ENCODE measurements around the gene PITX1. TPM values are rescaled to one million over a fixed set of nuclear protein-coding genes. Genes with fewer than 3 reads are reported as not detected.
A peak's percentile ranks its signal among the peaks of the same experiment; 100 is the strongest.

The PITX1 gene
- total RNA-seq, 2 donors from 2014 or later, result not detected

DNA sequence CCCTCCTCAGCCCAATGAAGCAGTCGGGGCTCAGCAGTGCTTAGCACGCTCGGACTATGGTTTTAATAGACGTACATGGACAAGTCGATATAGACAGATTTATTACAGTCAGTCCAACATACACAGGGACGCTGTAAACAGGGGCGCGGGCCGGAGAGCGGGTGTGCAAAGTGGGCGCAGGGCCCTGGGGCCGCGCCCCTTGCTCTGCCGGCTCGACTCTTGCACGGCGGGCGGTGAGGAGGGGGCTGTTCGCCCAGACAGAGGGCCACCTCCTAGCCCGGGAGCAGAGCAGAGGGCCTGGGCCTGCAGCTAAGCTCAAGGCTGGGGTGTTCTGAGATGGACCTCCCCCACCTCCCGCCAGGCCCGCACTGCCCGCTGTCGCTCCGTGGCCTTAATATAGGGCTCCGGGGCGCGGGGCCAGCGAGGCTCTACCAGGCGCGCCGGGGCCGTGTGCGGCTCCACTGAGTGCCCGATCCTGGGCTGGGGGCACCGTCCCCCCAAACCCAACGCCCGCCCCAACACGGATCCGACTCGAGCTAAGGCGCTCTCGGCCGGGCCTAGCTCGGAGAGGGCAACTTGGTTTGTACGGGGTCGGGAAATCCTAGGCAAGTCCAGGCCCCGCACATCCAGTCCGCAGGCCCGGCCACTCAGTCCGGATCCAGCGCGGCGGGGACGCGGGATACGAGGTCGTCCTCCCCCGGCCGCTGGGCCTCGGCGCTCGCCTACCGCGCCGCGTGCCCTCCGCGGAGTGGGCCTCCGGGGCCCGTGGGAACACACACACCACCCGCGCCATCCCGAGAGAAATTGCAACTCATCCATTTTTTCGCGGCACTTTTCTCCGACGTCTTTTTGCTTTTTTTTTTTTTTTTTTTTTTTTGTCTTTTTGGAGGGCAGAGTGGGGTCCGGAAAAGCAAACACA lies 6.1 kb downstream of the PITX1 start:
- ATAC-seq, result no peak
- H3K36me3 Mint-ChIP-seq (ENCODE audit: low read depth), result peaks cover 5% of the 10 kb centered on the region
- no peak overlapping the region for H3K27ac Mint-ChIP-seq
- no peak for DNase-seq
- H3K9me3 ChIP-seq (ENCODE audit: control insufficient read depth, low read length, poor library complexity, severe bottlenecking), result no peaks in the 10 kb centered on the region
- H3K27me3 Mint-ChIP-seq, result peaks cover 64% of the 10 kb centered on the region
- no peak overlapping the region for H3K4me3 Mint-ChIP-seq
- H3K4me1 Mint-ChIP-seq, result peaks cover 22% of the 10 kb centered on the region

- H3K36me3 Mint-ChIP-seq (ENCODE audit: low read depth), result peaks cover 5% of the 10 kb centered on the region
- DNase-seq (no peak), ATAC-seq (no peak)
- H3K9me3 ChIP-seq (ENCODE audit: control insufficient read depth, low read length, poor library complexity, severe bottlenecking), result no peaks in the 10 kb centered on the region
- no peak overlapping the region for H3K4me3 Mint-ChIP-seq
- H3K27ac Mint-ChIP-seq, result no peak overlapping the region
- H3K4me1 Mint-ChIP-seq, result peaks cover 20% of the 10 kb centered on the region
- H3K27me3 Mint-ChIP-seq, result peaks cover 59% of the 10 kb centered on the region
Observed at GRCh38 chr5:135027266-135027696, 6.7 kb downstream of the PITX1 start.

GRCh38 chr5:135026645-135027265 lies 7.3 kb downstream of the PITX1 start:
- H3K4me3 Mint-ChIP-seq, result no peak overlapping the region

GRCh38 chr5:135025730-135026644 lies 8.0 kb downstream of the PITX1 start:
- ATAC-seq (no peak), DNase-seq (no peak)
- Mint-ChIP-seq H3K4me1 (peaks cover 11% of the 10 kb centered on the region), H3K4me3 (peak overlapping the region; percentile 12), H3K36me3 (ENCODE audit: low read depth) (peaks cover 5% of the 10 kb centered on the region), H3K27me3 (peaks cover 47% of the 10 kb centered on the region), H3K27ac (no peak overlapping the region)
- H3K9me3 ChIP-seq (ENCODE audit: control insufficient read depth, low read length, poor library complexity, severe bottlenecking), result no peaks in the 10 kb centered on the region

More at GRCh38 chr5:135026645-135027265, 7.3 kb downstream of the PITX1 start:
- peaks cover 16% of the 10 kb centered on the region for H3K4me1 Mint-ChIP-seq
- ATAC-seq (no peak), DNase-seq (no peak)
- H3K27ac Mint-ChIP-seq, result no peak overlapping the region
- peaks cover 5% of the 10 kb centered on the region for H3K36me3 Mint-ChIP-seq (ENCODE audit: low read depth)
- no peaks in the 10 kb centered on the region for H3K9me3 ChIP-seq (ENCODE audit: control insufficient read depth, low read length, poor library complexity, severe bottlenecking)
- peaks cover 53% of the 10 kb centered on the region for H3K27me3 Mint-ChIP-seq

DNA sequence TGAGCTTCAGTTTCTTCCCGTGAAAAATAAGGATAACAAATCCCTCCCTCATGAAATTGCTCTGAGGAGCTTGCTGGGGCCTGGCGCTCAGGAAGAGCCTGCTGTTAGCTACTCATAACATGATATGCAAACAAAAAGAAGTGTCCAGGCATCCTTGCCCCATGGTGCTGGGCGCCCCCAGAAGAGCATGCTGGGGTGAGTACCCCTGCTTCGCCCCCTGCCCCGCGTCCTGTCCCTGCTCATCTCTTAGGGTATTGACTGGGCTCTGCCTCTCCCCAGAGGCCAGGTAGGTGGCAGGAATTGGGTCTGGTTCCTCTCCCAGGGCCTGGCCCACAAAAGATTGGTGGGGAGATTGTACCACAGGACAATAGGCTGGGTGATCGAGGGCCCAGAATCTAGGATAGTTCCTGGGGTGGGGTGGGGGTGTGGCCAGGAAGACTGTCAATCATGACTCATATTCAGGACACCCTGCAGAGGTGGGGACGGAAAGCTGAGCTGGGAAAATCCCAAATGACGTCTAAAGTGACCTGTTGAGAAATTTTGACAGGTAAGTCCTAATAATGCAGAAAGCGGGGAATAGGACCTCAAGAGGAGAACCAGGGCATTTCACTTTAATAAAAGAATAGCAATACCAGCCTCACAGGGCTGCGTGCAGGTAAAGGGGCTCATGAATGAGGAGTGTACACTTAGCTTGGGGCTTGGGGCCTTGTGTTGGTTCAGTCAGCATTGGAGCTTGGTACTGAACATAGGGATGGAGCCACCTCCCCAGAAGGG lies 8.9 kb downstream of the PITX1 start:
- H3K4me3 Mint-ChIP-seq, result no peak overlapping the region
- H3K27ac Mint-ChIP-seq, result no peak overlapping the region
- no peak for DNase-seq
- H3K27me3 Mint-ChIP-seq, result peaks cover 39% of the 10 kb centered on the region
- H3K4me1 Mint-ChIP-seq, result peaks cover 5% of the 10 kb centered on the region
- ATAC-seq, result no peak
- H3K9me3 ChIP-seq (ENCODE audit: control insufficient read depth, low read length, poor library complexity, severe bottlenecking), result no peaks in the 10 kb centered on the region
- H3K36me3 Mint-ChIP-seq (ENCODE audit: low read depth), result peaks cover 5% of the 10 kb centered on the region

DNA sequence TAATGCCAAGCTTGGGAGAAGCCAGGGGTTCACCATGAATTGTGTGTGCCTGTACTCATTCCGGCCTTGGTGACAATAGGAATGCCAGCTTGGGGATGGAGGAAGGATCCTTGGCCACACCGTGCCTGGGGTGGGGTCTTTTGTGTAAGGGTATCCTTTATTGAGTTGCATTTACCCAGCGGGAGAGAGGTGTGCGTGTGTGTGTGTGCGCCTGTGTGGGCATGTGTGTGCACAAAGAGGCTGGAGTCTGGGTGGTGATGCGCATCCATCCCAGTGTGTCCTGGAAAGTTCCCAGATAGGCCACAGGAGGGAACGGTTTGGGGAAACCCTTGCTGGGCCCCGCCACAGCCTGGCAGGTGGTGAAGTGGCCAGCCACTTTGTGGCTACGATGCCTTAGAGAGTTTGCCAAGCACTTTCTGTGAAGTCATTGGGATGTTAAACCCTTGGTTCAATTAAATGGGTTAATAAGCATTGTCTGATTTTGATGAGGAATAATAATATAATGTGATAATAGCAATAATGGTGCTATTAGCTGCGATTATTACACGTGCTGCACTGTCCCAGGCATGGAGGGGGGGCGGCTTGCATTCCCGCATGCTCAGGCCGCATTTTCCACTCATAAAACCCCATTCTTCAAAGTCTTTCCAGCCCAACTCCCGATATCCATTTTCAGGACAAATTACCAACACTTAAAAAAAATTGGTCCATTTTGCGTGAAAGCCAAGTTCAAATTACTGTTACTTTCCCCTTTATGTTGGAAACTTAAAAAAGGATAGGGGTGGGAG lies 13.7 kb downstream of the PITX1 start:
- H3K9me3 ChIP-seq (ENCODE audit: control insufficient read depth, low read length, poor library complexity, severe bottlenecking), result no peaks in the 10 kb centered on the region
- Mint-ChIP-seq H3K27ac (no peak overlapping the region), H3K27me3 (peaks cover 6% of the 10 kb centered on the region), H3K4me1 (no peaks in the 10 kb centered on the region), H3K36me3 (ENCODE audit: low read depth) (peaks cover 4% of the 10 kb centered on the region), H3K4me3 (no peak overlapping the region)
- no peak for DNase-seq
- ATAC-seq, result no peak

DNA sequence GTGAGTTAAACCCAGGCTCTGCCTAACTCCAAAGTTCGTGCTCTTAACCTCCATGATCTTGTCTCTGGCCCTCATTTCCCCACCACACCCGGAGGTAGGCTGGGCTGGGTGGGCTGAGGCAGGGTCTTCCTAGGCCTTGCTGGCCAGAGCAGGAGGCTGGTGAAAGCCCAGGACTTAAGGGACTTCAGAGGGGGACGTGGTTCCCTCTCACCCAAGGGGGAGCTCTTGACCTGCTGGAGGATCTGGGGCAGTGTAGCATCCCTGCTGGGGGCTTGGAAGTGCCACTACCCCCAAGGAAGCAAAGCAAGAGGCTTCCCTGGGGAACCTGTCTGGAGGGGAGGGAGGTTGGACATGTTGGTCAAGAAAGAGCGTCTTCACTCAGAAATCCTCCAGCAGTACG lies 14.7 kb downstream of the PITX1 start:
- H3K36me3 Mint-ChIP-seq (ENCODE audit: low read depth), result peaks cover 4% of the 10 kb centered on the region

GRCh38 chr5:135018457-135018856 lies 15.6 kb downstream of the PITX1 start:
- H3K27ac Mint-ChIP-seq, result no peak overlapping the region
- H3K4me3 Mint-ChIP-seq, result no peak overlapping the region
- no peaks in the 10 kb centered on the region for H3K27me3 Mint-ChIP-seq
- DNase-seq (no peak), ATAC-seq (no peak)
- no peaks in the 10 kb centered on the region for H3K9me3 ChIP-seq (ENCODE audit: control insufficient read depth, low read length, poor library complexity, severe bottlenecking)
- no peaks in the 10 kb centered on the region for H3K4me1 Mint-ChIP-seq
- H3K36me3 Mint-ChIP-seq (ENCODE audit: low read depth), result peaks cover 4% of the 10 kb centered on the region

More for the DNA sequence above, 14.7 kb downstream of the PITX1 start:
- Mint-ChIP-seq H3K27ac (no peak overlapping the region), H3K27me3 (no peaks in the 10 kb centered on the region), H3K4me3 (no peak overlapping the region), H3K4me1 (no peaks in the 10 kb centered on the region)
- H3K9me3 ChIP-seq (ENCODE audit: control insufficient read depth, low read length, poor library complexity, severe bottlenecking), result no peaks in the 10 kb centered on the region
- DNase-seq (no peak), ATAC-seq (no peak)

DNA sequence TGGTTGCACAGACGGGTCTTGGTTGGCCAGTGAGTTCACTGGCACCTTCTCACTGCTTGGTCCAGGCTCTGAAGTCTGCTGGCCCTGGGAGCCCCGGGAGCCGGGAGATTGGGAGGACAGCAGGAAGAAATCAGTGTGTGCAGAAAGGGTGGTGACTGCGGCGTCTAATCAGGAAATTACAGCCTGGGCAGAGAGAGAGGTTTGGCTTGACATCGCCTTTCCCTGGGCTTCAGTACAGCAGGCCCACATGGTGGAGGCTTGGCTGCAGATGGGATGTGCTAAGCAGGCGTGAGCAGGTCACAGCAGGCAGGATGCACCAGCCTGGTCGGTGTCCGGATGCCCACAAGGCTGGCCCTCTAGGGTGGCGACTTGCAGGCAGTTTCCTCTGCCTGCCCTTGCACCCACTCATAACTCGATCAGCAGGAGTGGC lies 17.2 kb downstream of the PITX1 start:
- H3K27me3 Mint-ChIP-seq, result no peaks in the 10 kb centered on the region
- DNase-seq (no peak), ATAC-seq (no peak)
- no peak overlapping the region for H3K27ac Mint-ChIP-seq
- H3K36me3 Mint-ChIP-seq (ENCODE audit: low read depth), result peaks cover 2% of the 10 kb centered on the region
- H3K4me3 Mint-ChIP-seq, result no peak overlapping the region
- no peaks in the 10 kb centered on the region for H3K4me1 Mint-ChIP-seq
- no peaks in the 10 kb centered on the region for H3K9me3 ChIP-seq (ENCODE audit: control insufficient read depth, low read length, poor library complexity, severe bottlenecking)

- ATAC-seq (no peak), DNase-seq (no peak)
- H3K9me3 ChIP-seq (ENCODE audit: control insufficient read depth, low read length, poor library complexity, severe bottlenecking), result no peaks in the 10 kb centered on the region
- Mint-ChIP-seq H3K4me1 (no peaks in the 10 kb centered on the region), H3K27ac (no peak overlapping the region), H3K36me3 (ENCODE audit: low read depth) (peaks cover 2% of the 10 kb centered on the region), H3K4me3 (no peak overlapping the region), H3K27me3 (no peaks in the 10 kb centered on the region)
Observed at GRCh38 chr5:135015942-135016341, 18.1 kb downstream of the PITX1 start.

DNA sequence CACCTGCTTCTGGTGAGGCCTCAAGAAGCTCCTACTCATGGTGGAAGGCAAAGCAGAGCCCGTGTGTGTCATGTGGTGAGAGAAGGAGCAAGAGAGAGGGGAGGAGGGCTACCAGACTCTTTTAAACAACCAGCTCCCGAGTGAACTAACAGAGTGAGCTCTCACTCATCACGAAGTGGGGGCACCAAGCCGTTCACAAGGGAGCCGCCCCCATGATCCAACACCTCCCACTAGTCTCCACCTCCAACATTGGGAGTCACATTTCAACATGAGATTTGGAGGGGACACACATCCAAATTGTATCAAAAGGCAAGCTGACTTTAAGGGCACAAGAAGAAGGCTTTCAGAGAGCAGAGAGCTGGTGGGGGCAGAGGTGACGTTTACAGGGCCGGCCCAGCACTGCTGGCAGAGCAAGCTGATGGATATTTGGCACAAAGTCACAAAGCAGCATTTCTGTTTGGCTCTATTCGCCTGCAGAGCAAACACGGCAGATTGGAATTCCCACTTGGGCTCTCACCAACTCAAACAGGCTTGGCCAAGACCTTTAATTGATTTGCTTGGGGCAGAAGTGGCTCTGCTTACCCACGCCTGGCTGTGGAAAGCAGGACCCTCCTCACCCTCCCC lies 20.0 kb downstream of the PITX1 start:
- Mint-ChIP-seq H3K4me1 (no peaks in the 10 kb centered on the region), H3K27ac (no peak overlapping the region), H3K4me3 (no peak overlapping the region), H3K27me3 (no peaks in the 10 kb centered on the region), H3K36me3 (ENCODE audit: low read depth) (peaks cover 5% of the 10 kb centered on the region)
- ATAC-seq (no peak), DNase-seq (no peak)
- H3K9me3 ChIP-seq (ENCODE audit: control insufficient read depth, low read length, poor library complexity, severe bottlenecking), result no peaks in the 10 kb centered on the region
